NT2/D1 (cell line): ENCODE results near the gene BCAS3.
A peak's percentile ranks its signal among the peaks of the same experiment; 100 is the strongest.

Experiments used
- DNase-seq: peaks from one replicate; pipeline ENCODE4 v3.0.0-alpha.2; 2011; ENCODE audit warnings: low read depth, low spot score
- H3K27me3 ChIP-seq: 2 replicates; pipeline ENCODE4 v1.6.0; 2011; ENCODE audit warnings: mild to moderate bottlenecking; ENCODE audit not compliant: insufficient read length, insufficient read depth
- H3K36me3 ChIP-seq: 2 replicates; pipeline ENCODE4 v1.6.1; 2011; ENCODE audit warnings: mild to moderate bottlenecking, low read length, mixed read lengths; ENCODE audit not compliant: insufficient read depth, insufficient read length
- H3K4me1 ChIP-seq: 2 replicates; pipeline ENCODE4 v1.5.1; 2011; ENCODE audit not compliant: insufficient read depth, insufficient read length
- H3K4me3 ChIP-seq: 2 replicates; pipeline ENCODE4 v1.5.1; 2011; ENCODE audit warnings: low read depth; ENCODE audit not compliant: insufficient read length
- H3K9ac ChIP-seq: 2 replicates; pipeline ENCODE4 v1.6.0; 2011; ENCODE audit warnings: low read depth; ENCODE audit not compliant: insufficient read length
- H3K9me3 ChIP-seq: 2 replicates; pipeline ENCODE4 v1.5.1; 2011; ENCODE audit warnings: mild to moderate bottlenecking, low read length; ENCODE audit not compliant: insufficient read depth
- SUZ12 ChIP-seq: IDR thresholded peaks from 2 replicates; pipeline ENCODE4 v1.6.1; 2011; ENCODE audit not compliant: insufficient read length, insufficient read depth; ENCODE audit errors: extremely low read depth
- YY1 ChIP-seq: IDR thresholded peaks from 2 replicates; pipeline ENCODE4 v1.6.1; 2011; ENCODE audit not compliant: insufficient read length, insufficient read depth
- ZNF274 ChIP-seq: IDR thresholded peaks from 2 replicates; pipeline ENCODE4 v1.6.1; 2011; ENCODE audit warnings: mild to moderate bottlenecking, low read depth, low read length

The BCAS3 gene

GRCh38 chr17:60887614-60888028, 210.0 kb downstream of the BCAS3 start:
- Histone ChIP-seq H3K36me3 (peaks cover 2% of the 10 kb centered on the region), H3K9me3 (no peaks in the 10 kb centered on the region), H3K4me3 (peak overlapping the region; percentile 34), H3K9ac (peak overlapping the region; percentile 27), H3K4me1 (no peaks in the 10 kb centered on the region), H3K27me3 (no peaks in the 10 kb centered on the region)
- no peak for TF ChIP-seq YY1
- TF ChIP-seq ZNF274 = no peak
- no peak for TF ChIP-seq SUZ12
- no peak for DNase-seq

- Histone ChIP-seq H3K4me3 (no peak overlapping the region), H3K27me3 (no peaks in the 10 kb centered on the region), H3K9ac (no peak overlapping the region), H3K9me3 (no peaks in the 10 kb centered on the region), H3K4me1 (no peaks in the 10 kb centered on the region), H3K36me3 (peaks cover 2% of the 10 kb centered on the region)
- no peak for DNase-seq
- TF ChIP-seq YY1 (no peak), ZNF274 (no peak), SUZ12 (no peak)
These were observed 211.4 kb downstream of the BCAS3 start for GRCh38 chr17:60888812-60889709.

- Histone ChIP-seq H3K36me3 (peaks cover 2% of the 10 kb centered on the region), H3K9ac (no peak overlapping the region), H3K4me3 (no peak overlapping the region), H3K9me3 (no peaks in the 10 kb centered on the region), H3K4me1 (no peaks in the 10 kb centered on the region), H3K27me3 (no peaks in the 10 kb centered on the region)
- no peak for DNase-seq
- no peak for TF ChIP-seq YY1
- no peak for TF ChIP-seq ZNF274
- no peak for TF ChIP-seq SUZ12
These were observed 213.5 kb downstream of the BCAS3 start for GRCh38 chr17:60891149-60891548.

- Histone ChIP-seq H3K36me3 (peaks cover 2% of the 10 kb centered on the region), H3K4me3 (no peak overlapping the region), H3K9ac (no peak overlapping the region), H3K9me3 (peaks cover 13% of the 10 kb centered on the region), H3K27me3 (no peaks in the 10 kb centered on the region), H3K4me1 (no peaks in the 10 kb centered on the region)
- no peak for TF ChIP-seq SUZ12
- TF ChIP-seq ZNF274 = no peak
- no peak for TF ChIP-seq YY1
- DNase-seq = no peak
These were observed 215.8 kb downstream of the BCAS3 start for GRCh38 chr17:60893475-60893874.

GRCh38 chr17:60896996-60897395, 219.3 kb downstream of the BCAS3 start:
- no peak for DNase-seq
- TF ChIP-seq YY1 = no peak
- no peak for TF ChIP-seq SUZ12
- TF ChIP-seq ZNF274 = no peak
- H3K9me3 ChIP-seq = peaks cover 13% of the 10 kb centered on the region
- no peaks in the 10 kb centered on the region for H3K27me3 ChIP-seq
- peaks cover under 1% of the 10 kb centered on the region for H3K36me3 ChIP-seq
- no peak overlapping the region for H3K4me3 ChIP-seq
- H3K4me1 ChIP-seq = no peaks in the 10 kb centered on the region
- no peak overlapping the region for H3K9ac ChIP-seq

GRCh38 chr17:60899115-60899514, 221.5 kb downstream of the BCAS3 start:
- H3K36me3 ChIP-seq = peaks cover 2% of the 10 kb centered on the region
- DNase-seq = no peak
- no peaks in the 10 kb centered on the region for H3K27me3 ChIP-seq
- no peak for TF ChIP-seq SUZ12
- TF ChIP-seq YY1 = no peak
- no peak overlapping the region for H3K4me3 ChIP-seq
- no peaks in the 10 kb centered on the region for H3K4me1 ChIP-seq
- peaks cover 13% of the 10 kb centered on the region for H3K9me3 ChIP-seq
- H3K9ac ChIP-seq = no peak overlapping the region

- TF ChIP-seq ZNF274 (no peak), YY1 (no peak), SUZ12 (no peak)
- no peak for DNase-seq
- no peak overlapping the region for H3K4me3 ChIP-seq
- H3K36me3 ChIP-seq = peaks cover 2% of the 10 kb centered on the region
- peaks cover 13% of the 10 kb centered on the region for H3K9me3 ChIP-seq
- H3K27me3 ChIP-seq = no peaks in the 10 kb centered on the region
- H3K4me1 ChIP-seq = no peaks in the 10 kb centered on the region
- no peak overlapping the region for H3K9ac ChIP-seq
These were observed 223.0 kb downstream of the BCAS3 start for GRCh38 chr17:60900688-60901087.
